DMS53 (cell line): Measurements from ENCODE around the gene MCTP2.

Experiments used
- DNase-seq: peaks from one replicate; lab custom pipeline; 2025; lab: John Stamatoyannopoulos, UW

MCTP2 gene

DNA sequence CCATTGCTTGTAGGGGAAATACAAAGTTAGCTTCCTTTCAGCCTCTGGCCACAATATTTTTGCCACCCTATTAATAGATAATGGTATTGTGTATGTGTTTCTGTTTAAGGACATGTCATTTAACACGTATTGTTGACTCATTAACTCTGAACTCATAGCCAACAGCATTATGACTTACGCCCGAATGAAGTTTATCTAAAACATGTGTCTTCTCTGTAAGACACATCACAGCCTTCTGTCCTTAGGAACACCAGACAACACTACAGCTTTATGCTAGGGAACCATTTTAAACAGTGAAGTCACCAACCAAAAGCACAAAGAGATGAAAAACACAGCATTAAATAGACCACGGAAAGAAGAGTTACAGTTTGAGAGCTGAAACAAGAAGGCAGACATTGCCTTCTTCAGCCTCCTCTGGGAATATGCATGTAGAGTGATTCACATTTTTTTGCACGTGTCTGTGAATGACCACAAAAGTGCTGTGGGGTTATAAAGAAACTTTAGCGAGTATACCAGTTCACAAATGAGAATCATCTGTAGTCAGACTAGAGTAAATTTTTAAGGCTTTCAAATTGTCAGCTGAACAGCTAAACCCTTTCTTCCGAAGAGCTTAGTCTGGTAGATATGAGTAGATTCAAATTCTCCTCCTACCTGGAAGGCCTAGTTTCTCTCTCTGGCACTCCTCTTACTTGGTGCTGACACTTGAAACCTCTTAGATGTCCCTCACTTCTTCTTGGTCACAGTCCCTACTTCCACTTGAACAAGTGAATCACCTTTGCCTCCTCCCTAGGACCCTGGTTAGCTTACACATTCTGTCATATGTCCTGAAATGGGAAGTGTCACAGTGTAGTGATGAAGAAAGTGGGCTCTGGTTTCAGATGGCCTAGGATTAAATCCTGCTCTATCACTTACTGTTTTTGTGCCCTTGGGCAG, 32.2 kb downstream of the MCTP2 start:
- DNase-seq, result no peak

DNA sequence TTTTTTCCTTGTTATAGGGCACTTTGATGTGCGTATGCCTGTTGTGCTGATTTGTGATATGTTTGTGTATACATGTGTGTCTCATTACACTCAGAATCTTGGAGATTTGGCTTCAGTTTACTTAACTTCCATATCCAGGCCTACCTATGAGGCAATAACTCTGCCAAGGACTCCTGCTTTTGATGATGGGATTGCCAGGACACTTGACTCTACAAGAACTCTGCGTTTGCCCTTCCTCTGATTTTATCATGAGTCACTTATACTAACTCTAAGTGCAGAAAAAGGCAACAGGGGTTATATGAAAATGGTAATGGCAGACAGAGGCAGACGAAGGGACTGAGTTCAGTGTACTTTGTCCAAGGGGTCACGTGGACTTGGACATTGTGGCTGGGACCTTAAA, 33.6 kb downstream of the MCTP2 start:
- DNase-seq, result peak; percentile 22

DNA sequence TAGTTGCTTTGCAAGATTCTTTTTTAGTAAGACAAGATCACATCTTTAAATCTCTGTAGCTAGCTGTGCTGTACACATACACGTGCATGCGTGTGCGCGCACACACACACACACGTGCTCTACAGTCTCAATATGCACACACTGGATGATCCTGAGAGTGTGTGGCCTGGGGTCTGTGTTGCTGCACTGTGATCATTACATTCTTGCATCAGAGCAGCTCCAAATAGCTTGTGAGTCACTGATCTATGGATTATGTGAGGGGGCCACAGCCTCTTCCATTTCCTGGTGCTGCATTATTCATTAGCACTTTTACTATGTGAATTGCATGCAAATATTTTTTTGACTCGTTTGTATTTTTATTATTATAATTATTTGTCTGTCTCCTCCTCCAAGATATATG, 34.6 kb downstream of the MCTP2 start:
- no peak for DNase-seq

DNA sequence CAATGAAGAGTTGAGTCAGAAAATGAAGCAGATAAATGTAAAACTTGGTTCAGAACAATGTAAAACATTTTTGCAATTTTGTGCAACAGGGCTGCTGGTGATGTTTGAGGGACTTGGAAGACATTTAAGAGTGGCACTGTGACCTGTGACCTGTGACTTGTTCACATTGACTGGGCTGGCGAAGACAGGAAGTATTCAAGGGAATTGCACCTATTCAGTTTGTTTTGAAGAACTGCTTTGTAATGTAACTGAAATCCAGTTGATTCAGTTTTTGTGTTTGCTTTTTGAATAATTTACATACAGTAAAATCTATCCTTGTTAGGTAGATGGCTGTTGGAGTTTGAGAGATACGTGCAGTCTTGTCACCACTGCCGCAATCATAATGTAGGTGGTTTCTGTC, 35.4 kb downstream of the MCTP2 start:
- no peak for DNase-seq

DNA sequence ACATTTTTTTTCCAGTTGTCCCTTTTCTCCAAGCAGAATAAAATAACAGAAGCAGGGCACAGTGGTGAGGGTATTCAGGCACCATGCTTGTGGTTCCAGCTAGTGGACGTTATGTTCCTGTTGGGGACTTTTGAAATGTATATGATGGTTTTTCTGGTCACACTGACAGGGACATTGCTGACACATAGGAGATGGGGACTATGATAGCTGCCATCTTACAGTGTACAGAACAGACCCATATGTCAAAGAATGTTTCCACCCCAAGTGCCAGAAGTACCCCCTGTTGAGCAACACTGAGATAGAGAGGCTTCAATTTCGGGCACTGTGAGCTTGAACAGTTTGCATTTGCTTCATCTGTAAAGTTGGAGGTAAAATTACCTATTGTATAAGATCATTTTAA, 38.6 kb downstream of the MCTP2 start:
- DNase-seq, result no peak

DNA sequence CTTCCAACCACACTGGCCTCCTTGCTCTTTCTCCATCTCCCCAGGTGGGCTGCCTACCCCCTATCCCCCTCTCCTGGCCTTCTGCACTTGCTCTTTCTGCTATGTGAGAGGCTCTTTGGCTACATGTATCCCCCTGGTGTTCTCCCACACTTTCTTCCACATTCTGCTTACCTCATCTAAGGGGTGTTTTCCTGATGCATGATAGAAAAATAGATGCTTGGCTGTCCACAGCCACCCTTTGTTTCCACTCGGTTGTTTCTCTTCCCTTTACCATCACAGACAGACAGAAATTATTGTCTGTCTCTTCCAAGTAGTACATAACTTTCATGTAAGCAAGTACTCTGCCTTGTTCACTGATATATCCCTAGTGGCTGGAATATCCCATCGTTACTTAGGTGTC, 39.2 kb downstream of the MCTP2 start:
- no peak for DNase-seq

DNA sequence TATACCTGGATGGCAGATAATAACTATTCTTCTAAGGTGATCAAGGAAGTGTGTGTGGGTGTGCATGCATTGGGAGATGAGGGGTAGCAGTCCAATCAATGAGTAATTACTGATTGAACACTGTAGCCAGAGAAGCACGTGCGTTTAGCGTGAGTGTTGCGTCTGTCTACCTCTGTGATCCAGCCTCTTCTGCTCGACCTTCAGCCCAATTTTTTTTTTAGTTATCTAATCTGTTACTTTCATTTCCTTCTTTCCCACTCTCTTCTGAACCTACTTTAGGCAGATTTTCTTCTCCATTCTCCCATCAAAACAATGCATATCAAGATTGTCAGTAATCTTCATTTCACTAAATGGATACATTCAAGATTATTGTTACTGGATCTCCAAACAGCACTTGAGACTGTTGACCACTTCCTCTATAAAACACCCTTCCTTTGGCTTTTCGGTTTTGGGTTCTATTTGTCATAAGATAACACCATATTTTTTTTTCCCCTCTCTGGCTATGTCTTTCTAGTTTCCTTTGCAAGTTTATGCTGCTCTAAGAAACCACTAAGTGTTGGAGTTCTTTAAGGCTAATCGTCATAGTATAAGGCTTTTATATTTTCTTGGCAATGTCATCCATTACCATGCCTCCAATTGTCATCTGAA, 41.0 kb downstream of the MCTP2 start:
- DNase-seq, result no peak

DNA sequence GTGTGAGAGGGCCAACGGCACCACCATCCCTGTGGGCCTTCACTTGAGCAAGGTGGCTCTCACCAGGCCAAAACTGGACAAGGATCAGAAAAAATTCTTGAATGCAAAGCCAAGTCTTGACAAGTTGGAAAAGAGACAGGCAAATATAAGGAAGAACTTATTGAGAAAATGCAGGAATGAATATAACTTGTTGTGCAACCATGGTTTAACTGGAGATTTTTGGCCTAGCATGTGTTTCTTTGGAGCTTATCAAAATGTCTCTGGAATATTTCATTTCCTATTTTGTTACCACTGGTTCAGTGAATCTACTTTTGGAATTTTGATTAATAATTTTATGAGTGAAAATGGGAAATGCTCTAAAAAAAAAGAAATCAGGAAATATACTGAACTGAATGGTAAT, 42.5 kb downstream of the MCTP2 start:
- no peak for DNase-seq

DNA sequence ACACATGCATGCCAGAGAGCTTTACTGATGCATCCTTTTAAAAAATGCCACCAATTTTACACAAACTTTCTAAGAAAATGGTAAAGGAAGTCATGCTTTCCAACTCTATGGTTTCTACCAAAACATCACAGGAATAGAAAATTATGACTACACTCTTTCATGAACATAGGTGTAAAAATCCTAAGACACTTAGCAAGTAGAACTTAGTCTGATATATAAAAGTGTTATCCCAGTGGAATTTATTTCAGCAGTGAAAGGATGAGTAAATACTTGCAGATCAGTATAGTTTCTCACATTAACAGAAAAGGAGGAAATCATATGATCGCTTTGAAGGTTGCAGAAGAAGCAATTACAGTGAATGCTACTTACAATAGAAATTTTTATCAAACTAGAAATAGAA, 43.4 kb downstream of the MCTP2 start:
- no peak for DNase-seq

DNA sequence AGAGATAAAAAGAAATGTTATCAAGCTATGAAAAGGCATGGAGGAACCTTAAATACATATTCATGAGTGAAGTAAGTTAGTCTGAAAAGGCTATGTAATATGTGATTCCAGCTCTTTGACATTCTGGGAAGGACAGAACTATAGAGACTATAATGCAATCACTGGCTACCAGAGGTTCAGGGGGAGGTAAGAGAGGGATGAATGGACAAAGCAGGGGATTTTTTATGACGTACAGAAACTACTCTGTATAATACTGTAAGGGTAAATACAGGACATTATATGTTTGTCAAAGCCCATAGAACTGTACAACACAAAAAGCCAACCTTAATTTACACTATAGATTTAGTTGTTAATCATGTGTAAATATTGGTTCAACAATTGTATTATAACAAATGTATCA, 46.1 kb downstream of the MCTP2 start:
- DNase-seq, result peak; percentile 4

DNA sequence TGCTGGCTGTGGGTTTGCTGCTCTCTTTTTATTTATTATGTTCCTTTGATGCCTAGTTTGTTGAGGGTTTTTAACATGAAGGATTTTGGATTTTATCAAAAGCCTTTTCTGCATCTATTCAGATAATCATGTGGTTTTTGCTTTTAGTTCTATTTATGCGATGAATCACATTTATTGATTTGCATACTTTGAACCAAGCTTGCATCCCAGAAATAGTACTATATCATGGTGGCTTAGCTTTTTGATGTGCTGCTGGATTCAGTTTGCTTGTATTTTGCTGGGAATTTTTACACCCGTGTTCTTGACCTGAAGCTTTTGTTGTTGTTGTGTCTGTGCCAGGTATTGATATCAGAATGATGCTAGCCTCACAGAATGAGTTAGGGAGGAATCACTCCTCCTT, 48.4 kb downstream of the MCTP2 start:
- no peak for DNase-seq

DNA sequence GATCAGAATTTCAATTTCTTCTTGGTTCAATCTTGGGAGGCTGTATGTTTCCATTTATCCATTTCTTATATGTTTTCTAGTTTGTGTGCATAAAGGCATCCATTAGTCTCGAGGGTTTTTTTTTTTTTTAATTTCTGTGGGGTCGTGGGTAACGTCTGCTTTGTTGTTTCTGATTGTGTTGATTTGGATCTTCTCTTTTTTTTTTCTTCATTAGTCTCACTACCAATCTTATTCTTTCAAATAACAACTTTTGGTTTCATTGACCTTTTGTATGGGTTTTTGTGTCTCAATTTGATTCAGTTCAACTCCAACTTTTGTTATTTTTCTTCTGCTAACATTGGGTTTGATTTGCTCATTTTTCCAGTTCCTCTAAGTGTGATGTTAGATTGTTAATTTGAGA, 48.9 kb downstream of the MCTP2 start:
- no peak for DNase-seq

DNA sequence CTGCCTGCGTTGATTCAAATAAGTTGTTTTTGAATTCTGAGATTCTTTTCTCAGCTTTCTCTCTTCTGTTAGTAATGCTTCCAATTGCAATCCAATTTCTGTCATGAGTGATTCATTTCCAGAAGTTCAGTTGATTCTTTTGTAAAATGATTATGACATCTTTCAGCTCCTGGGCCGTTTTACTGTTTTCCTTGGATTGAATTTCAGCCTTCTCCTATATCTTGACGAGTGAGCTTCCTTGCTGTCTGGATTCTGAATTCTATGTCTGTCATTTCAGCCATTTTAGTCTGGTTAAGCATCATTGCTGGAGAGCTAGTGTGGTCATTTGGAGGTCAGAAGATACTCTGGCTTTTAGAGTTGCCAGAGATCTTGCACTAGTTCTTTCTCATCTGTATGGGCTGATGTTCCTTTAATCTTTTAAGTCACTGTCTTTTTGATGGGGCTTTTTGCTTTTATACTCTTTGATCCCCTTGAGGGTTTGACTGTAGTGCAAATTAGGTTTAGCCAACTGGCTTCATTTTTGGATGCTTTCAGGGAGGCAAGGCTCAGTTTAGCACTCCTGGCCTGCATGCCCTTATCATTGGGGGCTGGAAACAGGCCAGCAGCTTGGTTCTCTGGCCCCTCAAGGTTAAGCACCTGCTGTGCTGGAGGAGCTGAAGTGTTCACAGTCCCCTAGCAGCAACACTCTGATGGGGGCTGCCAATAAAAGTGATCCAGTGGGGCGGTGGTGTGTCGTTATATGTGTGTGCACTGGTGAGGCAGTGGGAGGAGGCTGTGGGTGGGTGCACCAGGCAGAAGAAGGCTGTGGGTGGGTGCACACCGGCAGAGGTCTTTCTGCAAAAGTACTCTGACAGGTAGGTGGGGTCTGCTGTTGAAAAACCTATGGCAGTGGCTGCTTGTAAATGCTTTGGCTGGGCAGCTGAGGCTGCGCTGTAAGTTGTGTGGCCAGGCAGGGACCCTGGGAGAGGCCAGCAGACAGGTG, 51.2 kb downstream of the MCTP2 start:
- DNase-seq, result no peak

DNA sequence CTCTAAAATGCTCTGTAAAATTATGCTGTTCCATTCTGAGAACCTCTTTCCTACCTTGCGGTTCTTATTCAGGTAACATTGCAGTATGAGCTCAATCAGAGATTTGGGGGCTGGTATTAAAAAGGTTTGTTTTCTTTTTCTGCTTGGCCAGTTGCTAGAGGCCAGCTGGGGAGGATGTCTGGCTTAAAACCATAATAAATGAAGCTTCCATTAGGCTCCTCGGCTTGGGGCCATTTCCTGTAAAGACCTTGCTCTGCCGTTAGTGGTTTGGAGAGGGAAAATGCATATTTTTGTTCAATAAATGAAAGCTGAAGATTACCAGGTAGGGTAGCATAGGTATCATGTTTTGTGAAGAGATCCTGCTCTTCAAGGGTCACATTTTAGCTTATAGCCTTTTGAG, 55.2 kb downstream of the MCTP2 start:
- no peak for DNase-seq

DNA sequence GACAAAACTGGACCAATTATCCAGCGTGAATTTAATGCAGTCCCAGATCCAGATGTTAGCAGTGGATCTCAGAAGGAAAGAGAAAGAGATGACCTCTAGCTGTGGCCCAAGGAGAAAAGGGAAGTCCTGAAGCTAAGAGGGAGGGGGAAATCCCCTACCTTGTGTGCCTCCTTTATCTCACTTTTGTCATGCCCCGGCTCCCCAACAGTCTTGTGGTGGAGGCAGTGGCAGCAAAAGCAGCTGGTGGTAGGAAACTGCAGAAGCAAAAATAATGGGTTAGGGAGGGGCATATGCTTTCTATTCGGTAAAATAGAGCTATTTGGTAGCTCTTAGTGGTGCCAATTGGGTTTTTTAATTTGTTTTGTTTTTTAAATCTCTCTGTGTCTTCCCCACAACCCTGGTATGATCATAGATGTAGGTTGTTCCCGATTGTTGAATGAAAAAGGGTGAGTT, 56.5 kb downstream of the MCTP2 start:
- DNase-seq, result no peak

DNA sequence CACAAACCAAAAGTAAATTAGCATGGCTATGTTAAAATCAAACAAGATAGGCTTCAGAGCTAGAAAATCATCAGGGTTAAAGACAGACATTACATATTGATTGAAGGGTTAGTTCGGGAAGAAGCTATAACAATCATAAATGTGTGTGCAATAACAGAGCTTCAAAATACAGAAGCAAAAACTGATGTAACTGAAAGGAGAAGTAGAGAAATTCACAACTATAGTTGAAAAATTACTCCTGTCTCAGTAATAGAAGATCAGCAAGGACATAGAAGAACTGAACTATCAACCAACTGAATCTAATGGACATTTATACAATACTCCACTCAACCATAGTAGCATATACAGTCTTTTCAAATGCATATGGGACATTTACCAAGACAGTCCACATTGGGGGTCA, 59.4 kb downstream of the MCTP2 start:
- no peak for DNase-seq

DNA sequence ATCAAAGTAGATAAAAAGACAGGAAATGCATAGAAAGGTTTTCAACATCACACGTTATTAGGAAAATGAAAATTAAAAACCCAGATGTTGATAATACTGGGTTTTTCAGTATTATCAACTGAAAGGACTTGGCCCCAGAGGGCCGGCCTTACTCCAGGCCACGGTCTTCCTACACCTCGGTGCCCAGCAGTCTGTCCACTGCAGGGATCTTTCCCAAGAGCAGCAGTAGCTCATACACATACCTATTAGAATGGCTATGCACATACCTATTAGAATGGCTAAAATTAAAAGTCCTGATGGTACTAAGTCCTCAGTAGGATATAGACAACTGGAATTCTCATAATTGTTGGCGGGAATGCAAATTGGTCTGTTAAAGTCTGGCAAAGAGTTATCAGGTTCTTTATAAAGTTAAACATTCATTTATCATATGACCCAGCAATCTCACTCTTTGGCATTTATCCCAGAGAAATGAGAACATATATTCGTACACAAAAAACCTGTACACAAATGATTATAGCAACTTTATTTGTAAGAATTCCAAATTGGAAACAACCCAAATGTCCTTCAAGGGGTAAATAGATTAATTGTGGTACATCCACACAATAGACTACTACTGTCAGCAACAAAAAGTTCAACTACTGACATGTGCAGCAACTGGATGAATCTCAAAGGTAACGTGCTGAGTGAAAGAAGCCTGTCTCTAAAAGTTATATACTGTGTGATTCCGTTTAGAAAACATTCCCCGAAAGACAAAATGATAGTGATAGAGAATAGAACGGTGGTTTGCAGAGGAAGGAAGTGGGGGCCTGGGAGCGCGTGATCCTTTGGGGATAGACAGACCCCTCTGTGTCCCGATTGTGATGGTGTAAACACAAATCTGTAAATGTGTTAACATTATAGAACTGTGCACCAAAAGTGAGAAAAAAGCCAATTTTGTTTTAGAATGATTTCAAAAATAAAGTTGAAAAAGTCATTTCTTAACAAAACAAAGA, 62.3 kb downstream of the MCTP2 start:
- no peak for DNase-seq

DNA sequence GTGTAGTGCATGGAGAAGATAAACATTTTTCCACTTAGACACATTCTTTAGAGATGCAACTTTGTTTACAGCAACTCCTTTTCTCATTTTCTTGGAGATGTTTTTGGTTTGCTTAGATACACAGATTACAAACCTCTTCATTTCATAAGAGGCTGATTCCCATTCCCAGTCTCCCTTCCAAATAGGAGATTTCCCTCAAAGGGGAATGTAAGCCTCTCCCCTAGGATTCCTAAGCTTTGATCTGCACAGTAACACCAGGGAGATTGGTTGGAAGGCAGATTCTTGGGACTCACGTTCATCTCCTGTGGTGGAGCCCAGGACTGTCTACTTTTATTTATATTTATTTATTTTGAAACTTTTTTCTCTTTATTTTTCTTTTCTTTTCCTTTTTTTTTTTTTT, 63.2 kb downstream of the MCTP2 start:
- DNase-seq, result no peak

DNA sequence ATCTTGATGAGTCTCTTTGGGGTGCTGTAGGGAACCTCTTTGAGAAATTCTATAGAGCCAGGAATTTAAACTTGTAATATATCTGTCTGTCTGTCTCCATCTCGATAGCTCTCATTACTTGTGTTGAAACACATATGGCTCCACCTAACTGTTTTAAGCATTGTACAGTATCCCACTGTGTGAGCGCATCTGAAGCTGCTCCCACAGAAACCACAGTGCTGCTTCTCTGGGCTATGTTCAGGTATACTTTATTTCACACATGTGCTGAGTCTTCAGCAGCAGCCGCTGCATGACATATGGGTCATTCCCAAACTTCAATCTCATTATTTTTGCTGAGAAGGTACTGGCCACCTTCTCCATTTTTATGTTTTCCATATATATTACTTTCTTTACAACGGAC, 63.9 kb downstream of the MCTP2 start:
- no peak for DNase-seq

DNA sequence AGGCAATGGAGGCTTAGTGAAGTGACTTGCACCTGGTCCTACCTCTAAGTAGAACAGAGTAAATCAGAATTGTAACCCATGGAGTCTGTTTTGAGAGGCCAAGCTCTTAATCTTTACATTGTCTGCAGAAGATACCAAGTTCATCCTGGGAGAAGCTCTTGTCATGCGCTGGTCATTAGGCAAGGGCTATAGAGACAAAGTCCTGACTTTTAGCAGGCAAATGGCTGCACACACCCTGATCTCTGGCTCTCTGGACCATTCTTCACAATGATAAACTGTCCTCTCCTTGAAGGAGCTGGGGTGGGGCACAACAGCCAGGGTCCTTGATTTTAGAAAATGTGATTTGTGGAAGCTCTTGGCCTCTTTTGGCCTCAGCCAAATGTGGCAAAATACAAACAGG, 65.4 kb downstream of the MCTP2 start:
- no peak for DNase-seq

DNA sequence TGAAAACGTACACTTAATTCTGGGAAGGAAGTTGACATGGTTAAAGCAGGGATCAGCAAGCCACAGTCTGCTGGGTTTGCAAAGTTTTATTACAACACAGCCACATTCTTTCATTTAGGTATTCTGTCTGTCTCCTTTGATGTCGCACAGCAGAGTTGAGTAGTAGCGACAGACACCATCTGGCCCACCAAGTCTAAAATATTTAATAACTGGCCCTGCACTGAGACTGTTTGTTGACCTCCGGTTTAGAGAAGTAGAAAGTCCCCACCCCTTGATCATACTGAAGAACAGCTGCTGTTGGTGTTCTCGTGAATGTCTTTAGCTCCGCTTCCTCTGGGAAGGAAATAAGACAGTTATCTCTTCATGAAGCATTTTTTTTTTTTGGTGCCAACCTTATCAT, 66.2 kb downstream of the MCTP2 start:
- DNase-seq, result no peak
